GM18502 (cell line): ENCODE results near the gene PLPP2.

ENCODE experiments used
- ATAC-seq: cut with Tn5 transposase; IDR thresholded peaks from one replicate; pipeline ENCODE4 v1.9.1; 2021; ENCODE audit warnings: mild to moderate bottlenecking; ENCODE audit not compliant: unreplicated experiment, poor library complexity

The PLPP2 gene

DNA sequence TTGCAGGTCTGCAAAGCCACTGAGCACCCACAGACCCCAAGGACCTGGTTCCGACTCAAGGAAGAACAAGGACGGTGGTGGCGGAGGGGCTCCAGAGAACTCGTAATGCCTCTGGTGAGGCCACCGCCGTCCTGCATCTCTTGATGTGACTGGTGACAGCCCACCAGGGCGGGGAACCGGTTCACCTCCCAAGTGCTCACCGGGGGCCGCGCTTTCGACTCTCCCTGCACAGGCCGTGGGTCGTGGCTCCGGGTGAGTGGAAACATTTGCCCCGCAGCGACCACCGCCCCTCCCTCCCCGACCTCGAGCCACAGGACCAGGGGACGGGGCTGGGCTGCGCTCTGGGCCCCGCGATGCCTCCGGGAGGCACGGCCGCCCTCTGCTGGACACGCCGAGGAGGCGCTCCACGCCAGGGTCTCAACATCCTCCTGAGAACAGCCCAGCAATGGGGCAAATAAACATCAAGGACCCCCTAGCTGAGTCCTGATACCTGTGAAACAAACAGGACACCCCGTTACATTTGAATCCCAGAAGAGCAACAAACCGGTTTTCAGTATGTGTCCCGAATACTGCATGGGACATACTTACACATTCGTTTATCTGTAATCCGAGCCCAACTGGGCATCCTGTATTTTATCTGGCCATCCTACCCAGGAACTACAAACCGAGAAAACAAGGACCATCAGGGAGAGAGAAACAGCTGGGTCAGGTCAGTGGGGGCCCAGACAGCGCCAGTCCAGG, 3.9 kb upstream of the PLPP2 start:
- ATAC-seq = no peak

DNA sequence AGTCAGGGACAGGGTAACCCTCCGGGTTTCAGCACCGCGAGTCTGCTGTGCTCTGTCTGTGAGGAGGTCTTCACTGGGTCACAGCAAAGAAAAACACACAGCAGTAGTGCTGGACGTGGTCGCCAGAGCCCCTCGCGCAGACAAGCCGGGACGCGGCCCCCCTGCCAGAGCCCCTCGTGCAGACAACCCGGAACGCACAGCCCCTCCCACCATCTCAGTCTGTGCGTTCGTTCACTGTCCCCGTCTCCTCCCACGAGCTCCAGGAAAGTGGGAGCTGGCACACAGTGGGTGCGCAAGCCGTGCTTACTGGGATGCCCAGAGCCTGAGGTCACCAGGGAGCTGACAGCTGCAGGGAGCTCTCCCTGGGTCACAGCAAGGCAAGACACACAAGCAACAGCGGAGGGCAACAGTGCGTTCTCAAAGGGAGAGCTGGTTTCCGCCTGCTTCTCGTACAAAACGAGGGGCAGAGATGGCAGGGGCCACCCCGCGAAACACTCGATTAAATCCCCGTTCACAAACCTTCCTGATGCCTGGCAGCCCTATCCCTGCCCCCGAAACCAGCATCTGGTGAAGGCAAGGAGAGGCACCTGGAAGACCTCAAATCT, 3.2 kb upstream of the PLPP2 start:
- no peak for ATAC-seq

DNA sequence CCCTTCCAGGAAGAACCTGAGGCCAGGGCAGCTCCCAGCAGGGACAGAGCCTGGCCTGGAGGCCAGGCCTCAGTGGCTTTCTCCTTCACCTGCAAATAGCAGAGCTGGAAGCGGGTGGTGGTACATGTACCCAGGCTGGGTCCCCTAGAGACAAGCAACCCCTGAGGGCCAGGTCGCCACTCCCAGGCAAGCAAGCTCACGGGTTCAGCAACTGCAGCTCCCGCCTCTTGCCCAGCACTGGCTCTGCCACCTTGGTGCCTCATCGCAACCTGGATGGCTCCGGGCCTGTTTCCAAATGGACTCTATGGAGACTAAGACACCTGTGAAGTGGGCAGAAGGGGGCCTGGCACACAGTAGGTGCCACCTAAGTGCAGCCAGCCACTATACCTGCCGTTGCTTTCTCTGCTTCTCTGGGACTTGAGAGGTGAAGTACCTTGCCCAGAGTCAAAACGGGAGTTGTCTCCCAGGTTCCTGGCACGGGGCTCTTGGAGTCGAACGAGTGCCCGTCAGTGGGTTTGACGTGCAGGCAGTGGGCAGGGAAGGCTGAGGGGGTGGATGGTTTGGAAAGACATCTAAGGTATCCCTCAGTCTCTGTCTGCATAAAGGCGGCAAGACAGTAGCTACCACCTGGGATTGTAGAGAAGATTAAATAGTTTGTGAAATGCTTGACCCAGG, 2.4 kb upstream of the PLPP2 start:
- ATAC-seq = no peak

DNA sequence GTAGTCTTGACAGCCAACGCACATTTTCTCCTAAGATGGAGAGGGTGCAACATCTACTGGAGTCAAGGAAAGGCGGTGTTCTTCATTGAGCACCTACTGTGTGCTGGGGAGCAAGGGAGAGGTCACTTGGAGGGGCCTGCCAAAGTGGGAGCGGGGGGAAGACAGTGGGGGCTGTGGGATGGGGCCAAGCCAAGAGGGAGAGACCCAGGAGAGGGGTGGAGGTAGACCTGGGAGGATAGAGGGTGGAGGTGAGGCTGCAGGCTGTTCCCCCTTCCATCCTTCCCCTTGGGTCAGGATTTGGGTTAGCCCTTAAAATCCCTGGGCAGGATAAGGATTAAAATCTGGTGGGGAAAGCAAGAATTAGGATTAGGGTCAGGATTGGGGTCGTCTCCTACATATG, 1.7 kb upstream of the PLPP2 start:
- ATAC-seq = no peak

DNA sequence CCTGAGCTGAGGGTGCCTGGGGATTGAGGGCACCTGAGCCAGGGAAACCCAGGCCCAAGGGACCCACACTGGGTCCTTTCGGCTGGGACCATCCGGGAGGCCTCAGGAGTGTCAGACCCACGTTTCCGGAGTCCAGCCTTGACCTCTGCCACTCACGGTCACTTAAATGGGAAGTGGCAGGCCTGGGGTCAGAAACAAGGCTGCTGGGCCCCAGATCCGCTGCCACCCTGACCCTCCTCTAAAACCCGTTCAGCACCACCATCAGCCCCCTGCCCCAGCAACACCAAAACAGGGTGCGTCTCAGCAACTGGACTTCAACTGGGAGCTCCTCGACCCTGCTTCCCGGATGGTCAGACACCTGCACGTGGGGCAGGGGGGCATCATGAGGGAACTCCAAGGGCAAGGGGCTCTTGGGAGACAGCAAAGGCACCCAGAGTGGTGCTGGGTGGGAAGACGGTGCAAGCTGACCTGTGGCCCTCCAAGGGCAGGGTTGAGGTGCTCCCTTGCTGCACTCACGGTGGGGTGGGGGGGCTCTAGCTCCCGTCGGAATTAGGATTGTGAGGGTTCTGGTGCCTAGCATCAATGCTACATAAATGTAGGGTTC, 1.2 kb upstream of the PLPP2 start:
- ATAC-seq = no peak

DNA sequence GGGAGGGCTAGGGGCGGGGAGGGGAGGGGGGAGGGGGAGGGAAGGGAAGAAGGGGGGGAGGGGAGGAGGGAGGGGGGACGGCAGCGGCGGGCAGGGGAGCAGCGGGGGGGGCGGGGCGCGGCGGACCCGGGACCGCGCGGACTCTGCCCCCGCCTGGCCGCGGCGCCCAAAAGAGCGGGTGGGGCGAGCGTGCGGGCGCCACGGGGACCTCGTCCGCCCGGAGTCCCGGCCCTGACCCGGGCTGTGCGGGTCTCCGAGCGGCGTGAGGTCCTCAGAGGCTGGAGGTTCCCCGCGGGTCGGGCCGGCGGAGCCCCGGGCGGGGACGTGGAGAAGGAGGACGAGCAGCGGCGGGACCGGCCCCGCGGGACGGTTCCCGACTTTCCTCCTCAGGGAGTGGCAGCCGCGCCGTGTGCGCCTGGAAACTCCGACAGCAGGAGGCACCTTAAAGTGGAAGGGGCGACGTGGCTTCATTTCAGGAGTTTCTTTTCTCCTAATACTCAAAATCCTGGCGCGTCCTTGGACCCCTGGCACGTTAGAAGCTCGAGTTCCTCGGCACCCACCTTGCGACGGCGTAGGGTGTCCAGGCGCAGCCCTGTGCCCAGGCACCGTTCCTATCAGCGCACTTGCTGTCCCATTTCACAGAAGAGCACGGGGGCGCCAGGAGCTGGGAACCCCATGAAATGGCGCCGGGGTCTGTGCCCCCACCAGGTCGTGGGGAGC, 518 bp upstream of the PLPP2 start:
- ATAC-seq = no peak

DNA sequence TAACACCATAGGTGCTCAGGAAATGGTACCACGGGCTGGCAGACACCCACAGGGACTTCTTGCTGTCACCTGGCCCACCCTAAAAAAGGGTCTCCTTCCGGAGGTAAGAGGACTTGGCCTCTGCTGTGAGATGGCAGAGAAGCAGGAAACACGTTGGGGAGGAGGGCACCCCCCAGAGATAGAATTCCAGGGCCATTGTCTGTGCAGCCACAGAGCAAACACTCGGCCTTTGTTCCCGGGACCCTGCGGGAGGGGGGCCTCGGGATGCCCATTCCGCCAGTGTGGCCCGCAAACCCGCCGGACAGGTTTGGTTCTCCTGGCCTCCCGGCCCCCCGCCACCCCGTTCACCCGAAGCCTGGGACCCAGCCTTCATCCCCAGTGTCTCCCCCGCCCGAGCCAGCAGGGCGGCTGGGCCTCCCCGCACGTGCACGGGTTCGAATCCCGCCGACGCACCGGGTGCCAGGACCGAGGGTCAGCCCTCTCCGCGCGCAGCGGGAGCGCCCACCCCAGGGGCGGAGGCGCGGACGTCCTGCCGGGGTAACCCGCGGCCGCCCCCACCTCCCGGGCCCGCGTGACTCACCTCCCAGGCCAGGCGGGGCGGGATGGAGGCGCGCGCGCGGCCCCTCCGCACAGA, 714 bp downstream of the PLPP2 start:
- ATAC-seq = no peak

DNA sequence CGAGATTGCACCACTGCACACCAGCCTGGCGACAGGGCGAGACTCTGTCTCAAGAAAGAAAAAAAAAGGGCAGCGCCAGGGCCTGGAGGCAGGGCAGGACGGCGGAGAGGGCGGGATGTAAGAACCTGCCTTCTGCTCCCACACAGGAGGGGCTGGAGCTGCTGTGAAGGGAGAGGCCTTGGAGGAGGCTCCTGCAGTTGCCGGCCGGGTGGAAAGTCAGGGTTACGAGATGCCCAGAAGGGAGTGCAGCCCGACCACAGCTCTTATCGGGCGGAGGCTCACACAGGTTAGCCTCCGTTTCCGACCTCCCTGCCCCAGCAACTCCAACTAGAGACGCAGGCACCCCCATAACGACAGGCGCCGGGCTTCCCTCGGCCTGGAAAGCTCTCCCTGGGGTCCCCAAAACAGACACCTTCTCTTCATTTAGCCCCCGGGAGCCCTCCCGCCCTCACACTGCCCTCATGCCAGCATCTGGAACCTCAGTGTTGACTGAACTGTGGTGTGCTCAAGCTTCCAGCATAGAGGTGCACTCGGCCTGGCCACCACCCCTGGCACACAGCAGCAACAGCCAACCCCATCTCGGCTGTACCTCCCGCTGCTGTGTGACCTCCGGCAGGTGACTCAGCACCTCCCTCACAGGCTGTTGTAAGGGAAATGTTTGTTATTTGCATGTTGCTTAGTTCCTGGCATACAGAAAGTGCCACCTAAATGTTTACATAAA, 1.4 kb downstream of the PLPP2 start:
- no peak for ATAC-seq

DNA sequence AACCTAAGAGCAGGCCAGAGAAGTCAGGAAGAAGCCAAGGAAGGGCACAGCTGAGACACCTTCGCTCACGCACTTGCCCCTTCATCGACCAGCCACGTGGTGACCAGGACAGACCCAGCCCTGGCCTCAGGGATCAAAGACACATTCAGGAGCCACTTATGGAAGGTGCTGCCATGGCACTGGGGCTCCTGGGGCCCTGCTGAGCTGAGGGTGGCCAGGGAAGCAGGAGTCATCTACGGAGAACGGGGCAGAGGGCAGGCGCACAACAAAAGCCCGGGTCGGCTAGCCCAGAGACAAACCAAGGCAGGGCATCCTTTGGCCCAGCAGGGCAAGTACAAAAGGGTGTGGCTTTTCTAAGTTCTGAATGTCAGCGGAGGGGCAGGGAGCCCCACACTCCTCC, 2.3 kb downstream of the PLPP2 start:
- ATAC-seq = no peak

DNA sequence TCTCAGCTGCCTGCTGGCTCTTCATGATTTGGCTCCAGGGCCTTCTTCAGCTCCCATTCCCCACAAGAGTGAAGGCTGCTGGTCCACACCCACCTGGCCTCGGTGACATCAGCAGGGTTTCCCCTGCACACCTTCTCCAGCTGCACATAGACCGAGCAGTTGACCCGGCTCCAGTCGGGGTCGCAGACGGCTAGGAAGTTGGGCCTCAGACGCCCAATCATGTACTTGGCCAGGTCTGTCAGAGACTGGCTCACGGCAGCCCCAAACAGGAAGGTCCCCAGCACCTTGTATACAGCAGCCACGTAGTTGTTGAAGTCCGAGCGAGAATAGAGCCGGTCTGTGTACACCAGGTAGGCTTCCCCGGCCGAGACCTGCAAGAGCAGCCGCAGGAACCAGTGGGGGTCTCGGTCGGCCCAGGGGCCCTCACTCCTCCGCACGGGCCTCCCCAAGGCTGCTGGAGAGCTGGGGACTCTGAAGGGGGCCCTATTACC, 3.8 kb downstream of the PLPP2 start:
- ATAC-seq = no peak

DNA sequence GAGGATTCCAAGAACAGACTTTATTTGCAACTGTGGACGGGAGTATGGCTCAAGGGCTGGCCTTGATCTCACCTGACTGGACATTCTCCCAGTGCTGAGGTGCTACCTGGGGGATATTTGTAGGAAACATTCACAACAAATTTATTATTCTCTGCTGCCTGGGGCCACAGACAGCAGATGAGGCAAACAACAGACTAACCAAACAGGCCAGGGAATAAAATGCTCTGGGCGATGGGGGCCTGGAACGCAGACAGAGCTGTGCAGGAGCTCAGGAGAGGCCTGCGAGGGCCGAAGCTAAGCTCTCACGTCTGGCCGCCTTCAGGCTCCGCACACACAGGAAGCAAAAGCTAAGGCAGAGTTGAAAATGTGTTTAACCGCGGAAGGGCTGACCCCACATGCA, 7.8 kb downstream of the PLPP2 start:
- ATAC-seq = no peak

DNA sequence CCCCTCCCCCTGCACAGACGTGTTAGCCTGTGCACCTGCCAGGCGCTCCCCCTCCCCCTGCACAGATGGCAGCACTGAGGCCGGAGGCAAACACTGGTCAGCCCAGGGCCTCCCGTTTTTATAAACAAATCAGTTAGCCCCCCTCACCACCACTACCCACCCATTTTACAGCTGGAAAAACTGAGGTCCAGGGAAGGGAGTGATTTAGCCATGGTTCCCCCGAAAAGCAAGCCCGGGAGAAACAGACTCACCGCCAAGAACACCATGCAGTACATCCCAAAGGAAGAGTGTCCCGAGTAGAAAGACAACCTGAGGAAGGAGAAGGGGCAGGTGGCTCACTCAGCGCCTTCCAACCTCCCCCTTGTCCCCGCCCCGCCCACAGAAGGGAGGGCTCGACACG, 8.7 kb downstream of the PLPP2 start:
- ATAC-seq = no peak

DNA sequence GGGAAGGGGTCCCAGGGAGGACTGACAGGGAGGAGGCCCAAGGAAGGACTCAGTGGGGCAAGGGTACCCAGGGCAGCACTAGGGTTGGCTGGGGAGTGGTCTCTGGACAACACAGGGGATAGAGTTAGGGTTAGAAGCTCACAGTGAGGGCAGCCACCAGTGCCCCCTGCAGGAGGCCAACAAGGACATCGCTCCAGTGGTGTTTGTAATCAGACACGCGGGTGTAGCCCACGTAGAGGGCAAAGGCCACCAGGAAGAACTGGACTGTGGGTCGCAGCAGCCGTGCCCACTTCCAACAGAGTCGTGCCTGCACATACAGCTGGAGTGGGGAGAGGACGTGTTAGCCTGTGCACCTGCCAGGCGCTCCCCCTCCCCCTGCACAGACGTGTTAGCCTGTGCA, 9.2 kb downstream of the PLPP2 start:
- ATAC-seq = no peak

DNA sequence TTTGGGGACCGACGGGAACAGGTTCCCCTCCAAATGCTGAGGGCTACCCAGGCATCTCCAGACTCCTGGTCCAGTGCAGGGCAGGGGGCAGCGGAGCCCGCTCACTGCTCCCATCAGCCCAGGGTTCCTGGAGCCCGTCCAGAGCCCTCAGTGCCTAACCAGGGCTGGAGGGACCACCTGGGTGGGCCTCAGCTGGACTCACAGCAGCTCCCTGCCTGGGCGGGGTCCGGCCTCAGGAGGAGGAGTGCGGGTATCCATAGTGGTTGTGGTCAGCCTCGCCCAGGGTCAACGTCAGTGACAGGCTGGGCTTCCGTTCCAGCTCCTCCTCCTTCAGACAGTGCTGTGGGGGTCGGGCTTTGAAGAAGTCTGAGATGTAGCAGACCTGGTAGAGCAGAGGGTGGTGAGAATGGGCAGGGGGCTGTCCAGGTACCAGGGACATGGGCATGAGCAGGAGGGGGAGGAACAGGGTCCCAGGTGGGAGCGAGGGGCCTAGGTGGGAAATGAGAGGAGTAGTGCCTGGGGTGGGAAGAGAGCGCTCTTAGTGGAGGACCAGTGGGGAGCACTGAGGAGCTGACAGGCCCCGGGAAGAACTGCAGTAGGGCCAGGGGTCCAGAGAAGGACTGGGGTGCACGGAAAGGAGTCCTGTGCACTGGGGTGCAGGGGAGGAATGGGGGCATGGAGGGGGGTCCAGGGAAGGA, 9.9 kb downstream of the PLPP2 start:
- ATAC-seq = no peak

DNA sequence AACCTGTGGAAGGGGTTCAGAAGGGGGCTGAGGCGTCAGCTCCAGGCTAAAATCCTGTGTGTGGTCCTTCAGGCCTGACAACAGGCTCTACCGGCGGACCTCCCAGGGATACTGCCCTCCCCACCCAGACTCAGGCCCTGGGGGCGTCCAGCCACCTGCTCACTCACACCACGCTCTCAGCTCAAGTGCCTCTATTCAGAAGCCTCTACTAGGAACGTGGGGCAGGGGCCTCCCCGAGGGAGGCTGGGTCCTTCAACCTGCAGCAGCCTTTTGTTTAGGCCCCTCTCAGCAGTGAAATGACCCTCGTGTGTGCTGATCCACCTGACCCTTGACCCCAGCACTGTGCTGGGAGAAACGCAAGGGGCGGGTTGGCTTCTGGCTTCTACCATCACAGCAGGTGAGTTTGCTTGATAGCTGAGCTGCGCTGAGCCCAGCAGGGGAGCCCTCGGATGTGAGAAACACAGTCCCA, 10.6 kb downstream of the PLPP2 start:
- ATAC-seq = no peak

DNA sequence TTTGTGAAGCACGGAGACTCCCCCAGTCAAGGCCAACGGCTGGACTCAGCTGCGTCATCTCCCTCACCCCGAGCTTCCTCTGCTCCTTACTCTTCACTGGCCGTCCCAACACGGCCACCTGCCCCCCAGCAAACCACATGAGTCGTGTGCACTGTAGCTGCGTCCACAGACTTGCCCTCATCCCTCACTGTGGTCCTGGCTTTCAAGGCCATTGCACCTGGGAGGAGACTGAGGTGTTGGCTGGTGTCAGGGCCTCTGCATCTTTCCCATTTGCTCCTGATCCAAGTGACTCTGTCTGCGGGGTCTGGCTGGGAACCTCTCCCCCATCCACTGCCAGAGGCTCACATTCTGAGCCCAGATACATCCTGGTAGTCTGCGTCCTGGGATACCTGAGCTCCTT, 11.5 kb downstream of the PLPP2 start:
- no peak for ATAC-seq

DNA sequence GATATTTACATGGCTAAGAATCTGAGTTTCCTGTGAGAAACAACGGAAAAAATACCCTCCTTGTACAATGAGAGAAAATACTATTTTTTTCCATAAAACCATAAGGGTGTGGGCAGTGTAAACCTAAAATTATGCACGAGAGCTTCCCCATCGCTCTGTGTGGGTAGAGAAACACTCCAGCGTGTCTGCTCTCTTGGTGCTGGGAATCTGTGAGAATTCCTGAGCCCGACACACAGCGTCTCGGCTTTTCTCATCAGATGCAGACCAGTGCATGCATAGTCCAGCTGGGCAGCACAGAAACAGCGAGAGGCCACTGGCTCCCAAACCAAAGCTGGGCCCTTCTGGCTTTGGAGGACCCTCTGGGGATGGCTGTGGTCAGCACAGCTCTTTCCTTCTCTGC, 12.0 kb downstream of the PLPP2 start:
- no peak for ATAC-seq

DNA sequence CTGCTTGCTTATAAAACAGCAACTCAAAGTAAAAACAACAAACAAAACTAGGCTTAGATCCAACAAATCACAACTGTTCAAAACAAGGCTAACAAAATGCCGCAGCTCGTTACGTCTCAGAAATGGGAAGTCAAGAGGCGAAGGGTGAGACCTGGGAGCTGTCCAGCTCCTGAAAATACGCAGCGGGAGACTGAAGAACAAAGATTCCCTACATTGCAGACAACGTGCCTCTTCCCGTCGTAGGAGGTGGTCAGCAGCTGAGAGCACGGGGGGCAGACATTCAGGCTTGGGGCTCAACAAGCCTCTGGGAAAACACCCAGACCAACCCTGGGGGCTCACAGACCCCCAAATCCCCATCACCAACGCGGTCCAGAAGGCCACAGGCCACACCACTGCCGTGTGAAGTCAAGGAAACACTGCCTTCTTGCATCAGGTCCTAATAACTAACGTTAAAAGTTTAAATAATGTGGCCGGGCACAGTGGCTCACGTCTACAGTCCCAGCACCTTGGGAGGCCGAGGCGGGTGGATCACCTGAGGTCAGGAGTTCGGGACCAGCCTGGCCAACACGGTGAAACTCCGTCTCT, 13.5 kb downstream of the PLPP2 start:
- no peak for ATAC-seq
